ENCODE results near the gene EPB41L5.
"Not testable (repeated sequence)": the region's sequence is repeated elsewhere in the genome, so short reads cannot be mapped to it uniquely, and the experiment has no call there.

EPB41L5 gene

DNA sequence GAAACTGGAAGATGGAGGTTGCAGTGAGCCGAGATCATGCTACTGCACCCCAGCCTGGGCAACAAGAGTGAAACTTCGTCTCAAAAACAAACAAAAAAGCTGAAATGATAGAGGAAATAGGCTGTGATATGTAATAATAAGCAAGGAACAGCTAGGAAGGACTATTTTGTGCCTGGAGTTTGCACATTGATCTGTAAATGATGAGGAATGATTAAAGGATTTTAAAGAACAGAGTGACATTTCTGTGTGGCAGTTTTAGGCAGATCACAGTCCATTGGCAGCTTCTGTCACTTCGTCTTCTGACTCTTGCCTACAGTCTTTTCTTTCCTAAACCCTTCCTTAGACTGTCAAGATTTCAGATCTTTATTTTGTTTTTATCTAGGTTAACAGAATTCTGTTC lies 19.4 kb downstream of the EPB41L5 start:
- no peak for DNase-seq

DNA sequence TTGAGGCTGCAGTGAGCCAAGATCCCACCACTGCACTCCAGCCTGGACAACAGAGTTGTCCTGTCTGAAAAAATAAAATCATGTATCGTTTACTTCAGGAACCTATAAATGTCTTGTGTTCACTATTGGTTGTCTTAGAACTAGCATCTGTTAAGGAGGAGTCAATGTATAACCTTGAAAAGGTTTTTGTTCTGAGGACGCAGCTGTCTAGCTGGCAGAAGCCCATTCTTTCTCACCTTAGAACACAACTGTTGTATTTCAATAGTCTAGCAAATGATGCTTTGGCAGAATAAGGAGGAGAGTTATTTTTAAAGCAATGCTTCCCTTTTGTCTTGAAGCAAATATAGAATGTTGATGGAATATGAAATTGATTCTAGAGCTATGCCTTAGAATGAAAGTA lies 21.1 kb downstream of the EPB41L5 start:
- no peak for DNase-seq

DNA sequence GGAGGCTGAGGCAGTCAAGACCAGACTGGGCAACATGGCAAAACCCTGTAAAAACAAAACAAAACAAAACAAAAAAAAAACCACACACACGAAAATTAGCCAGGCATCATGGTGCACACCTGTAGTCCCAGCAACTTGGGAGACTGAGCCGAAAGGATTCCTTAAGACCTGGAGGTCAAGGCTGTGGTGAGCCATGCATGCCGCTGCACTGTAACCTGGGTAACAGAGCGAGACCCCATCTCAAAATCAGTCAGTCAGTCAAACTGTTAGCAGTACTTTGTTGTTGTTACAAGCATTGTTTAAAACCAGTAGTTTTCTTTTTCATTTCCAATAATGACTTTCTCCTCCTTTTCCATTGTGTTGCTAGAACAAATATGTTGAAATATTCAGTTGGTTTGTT lies 21.7 kb downstream of the EPB41L5 start:
- no peak for DNase-seq

DNA sequence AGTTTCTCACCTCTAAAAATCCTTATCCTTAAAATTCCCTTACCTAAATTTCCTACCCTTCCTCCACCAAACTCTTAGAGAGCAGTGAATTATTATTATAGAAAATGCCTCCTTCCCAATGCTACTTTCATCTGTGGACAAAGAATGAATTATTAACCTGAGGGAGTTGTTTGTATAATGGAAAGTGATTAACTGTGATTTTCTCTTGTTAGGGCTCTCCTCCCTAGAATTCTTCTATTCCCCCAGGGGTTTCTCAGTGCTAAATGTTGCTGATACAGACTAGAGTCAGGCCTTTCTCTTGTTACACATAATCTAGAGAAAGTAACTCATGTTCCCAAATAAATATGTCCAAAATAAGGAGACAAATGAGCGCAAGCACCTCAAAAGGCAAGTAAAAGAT lies 23.3 kb downstream of the EPB41L5 start:
- peak in 1 of 3 experiments; percentile 28 for DNase-seq

DNA sequence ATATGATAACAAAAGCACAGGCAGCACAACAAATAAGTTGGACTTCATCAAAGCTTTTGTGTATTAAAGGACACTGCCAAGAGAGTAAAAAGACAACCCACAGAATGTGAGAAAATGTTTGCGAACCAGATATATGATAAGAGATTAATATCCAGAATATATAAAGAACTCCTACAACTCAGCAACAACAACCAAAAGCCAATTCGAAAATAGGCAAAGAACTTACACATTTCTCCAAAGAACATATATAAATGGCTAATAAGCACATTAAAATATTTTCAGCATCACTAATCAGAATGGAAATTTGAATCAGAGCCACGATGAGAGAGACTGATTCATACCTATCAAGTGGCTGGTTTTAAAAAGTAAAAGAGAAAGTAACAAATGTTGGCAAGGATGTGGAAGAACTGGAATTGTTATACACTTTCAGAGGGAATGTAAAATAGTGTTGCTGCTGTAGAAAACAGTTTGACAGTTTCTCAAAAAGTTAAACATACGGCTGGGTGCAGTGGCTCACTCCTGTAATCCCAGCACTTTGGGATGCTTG lies 25.2 kb downstream of the EPB41L5 start:
- DNase-seq, result no peak

DNA sequence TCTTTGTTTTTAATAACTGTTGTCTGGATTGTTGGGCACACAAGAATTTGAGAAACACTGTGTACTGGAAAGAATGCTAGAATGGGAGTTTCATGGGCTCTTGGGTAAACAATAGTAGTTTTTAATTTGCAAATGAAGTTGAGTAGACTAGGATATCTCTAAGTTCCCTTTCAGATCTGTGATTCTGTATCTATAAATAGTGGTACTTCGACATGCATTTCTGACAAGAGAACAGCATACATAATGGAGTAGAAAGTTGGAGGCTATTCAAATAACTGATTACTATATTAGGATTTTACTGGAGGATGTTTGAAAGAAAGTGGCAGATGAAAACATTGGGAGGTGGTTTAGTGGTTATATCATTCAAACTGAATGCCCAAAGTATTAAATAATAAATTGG lies 29.5 kb downstream of the EPB41L5 start:
- no peak for DNase-seq

DNA sequence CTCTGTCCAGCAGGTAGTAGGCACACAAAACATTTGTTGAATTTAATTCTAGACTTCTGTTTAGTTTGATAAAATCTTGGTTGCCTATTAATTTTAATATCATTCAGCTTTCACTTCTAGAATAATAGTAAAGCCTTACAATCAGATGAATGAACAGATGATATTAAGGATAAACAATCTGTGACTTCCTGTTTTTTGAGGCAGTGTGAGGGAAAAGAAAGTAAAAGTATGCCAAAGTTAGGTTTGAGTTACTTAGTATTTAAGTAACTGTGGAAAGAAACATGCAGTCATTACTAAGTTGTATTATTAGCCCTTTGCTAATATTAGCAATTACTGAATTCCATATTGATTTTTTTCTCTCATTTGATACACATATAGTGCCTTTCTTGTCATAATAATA lies 31.5 kb downstream of the EPB41L5 start:
- DNase-seq, result no peak

DNA sequence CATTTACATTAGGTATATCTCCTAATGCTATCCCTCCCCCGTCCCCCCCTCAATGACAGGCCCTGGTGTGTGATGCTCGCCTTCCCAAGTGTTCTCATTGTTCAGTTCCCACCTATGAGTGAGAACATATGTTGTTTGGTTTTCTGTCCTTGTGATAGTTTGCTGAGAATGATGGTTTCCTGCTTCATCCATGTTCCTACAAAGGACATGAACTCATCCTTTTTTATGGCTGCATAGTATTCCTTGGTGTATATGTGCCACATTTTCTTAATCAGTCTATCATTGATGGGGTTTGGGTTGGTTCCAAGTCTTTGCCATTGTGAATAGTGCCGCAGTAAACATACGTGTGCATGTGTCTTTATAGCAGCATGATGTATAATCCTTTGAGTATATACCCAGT lies 32.9 kb downstream of the EPB41L5 start:
- not testable (repeated sequence) for DNase-seq

DNA sequence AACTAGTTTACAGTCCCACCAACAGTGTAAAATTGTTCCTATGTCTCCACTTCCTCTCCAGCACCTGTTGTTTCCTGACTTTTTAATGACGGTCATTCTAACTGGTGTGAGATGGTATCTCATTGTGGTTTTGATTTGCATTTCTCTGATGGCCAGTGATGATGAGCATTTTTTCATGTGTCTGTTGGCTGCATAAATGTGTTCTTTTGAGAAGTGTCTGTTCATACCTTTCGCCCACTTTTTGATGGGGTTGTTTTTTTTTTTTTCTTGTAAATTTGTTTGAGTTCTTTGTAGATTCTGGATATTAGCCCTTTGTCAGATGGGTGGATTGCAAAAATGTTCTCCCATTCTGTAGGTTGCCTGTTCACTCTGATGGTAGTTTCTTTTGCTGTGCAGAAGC lies 33.4 kb downstream of the EPB41L5 start:
- DNase-seq, result not testable (repeated sequence)

DNA sequence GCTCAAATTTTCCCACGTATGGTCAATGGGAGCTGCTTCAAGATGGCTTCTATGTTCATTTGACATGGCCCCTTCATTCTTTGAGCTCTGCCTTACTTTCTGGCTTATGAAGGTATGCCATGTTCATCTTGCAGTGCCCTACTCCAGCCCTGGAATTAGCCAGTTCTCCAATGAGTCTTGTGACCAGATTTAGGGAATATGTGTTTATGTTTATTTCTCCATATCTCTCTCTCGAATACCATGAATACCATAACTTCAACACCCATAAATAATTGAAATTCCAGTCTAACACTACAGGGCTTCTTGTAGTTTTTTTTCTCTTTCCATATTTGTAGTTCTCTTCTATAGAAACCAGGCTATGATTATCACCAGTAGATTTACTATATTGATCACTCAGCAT lies 39.7 kb downstream of the EPB41L5 start:
- no peak for DNase-seq

DNA sequence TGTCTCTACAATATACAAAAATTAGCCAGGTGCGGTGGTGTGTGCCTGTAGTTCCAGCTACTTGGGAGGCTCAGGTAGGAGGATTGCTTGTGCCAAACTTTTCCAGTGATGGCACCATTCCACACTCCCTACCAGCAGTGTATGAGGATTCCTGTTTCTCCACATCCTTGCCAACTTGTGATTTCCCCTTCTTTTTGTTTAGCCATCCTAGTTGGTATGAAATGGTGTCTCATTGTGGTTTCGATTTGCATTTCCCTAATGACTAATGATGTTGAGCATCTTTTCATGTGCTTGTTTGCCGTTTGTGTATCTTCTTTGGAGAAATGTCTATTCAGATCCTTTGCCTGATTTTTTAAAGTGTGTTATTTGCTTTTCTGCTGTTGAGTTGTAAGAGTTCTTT lies 41.0 kb downstream of the EPB41L5 start:
- no peak for DNase-seq

DNA sequence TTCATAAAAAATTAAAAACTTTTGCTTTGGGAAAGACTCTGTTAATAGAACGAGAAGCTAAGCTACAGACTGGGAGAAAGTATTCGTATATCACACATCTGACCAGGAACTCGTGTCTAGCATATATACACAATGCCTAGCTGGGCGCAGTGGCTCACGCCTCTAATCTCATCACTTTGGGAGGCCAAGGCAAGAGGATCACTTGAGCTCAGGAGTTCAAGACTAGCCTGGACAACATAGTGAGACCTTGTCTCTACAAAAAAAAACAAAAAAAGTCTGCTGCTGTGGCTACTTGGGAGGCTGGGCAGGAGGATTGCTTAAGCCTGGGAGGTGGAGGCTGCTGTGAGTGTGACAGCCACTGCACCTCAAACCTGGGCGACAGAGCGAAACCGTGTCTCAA lies 46.6 kb downstream of the EPB41L5 start:
- DNase-seq, result no peak

DNA sequence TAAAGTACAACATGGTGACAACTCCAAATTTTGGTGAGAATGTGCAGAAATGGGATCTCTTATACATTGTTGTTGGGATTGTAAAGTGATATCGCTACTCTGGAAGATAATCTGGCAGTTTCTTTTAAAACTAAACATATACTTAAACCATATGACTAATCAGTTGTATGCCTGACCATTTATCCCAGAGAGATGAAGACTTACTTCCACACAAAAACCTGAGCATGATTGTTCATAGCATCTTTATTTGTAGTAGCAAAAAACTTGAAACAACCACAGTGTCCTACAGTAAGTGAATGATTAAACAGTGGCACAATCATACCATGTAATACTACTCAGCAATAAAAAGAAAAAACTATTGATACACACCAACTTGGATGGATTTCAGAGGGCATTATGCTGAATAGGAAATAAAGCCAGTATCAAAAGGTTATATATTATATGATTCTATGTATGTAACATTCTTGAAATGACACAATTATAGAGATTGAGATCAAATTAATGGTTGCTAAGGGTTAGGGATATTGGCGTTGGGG lies 47.3 kb downstream of the EPB41L5 start:
- DNase-seq, result peak in 1 of 3 experiments; percentile 28

DNA sequence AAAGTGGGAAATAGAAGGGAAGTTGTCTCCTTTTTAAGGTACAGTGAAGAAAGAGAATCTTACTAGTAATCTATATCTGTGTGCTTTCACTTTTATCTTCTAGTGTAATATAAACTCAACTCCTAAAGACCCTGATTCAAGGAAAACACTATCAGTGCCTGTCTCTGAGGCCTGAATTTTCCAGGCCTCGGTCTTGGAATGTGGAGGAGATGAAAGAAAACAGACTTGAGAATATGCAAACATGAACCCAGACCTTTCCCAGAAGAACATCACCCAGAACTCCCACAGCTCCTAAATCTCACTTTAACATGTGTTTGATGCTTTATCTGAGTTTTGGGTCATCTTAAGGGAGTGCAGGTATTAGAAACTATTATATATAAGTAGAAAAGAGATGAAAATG lies 51.8 kb downstream of the EPB41L5 start:
- no peak for DNase-seq

DNA sequence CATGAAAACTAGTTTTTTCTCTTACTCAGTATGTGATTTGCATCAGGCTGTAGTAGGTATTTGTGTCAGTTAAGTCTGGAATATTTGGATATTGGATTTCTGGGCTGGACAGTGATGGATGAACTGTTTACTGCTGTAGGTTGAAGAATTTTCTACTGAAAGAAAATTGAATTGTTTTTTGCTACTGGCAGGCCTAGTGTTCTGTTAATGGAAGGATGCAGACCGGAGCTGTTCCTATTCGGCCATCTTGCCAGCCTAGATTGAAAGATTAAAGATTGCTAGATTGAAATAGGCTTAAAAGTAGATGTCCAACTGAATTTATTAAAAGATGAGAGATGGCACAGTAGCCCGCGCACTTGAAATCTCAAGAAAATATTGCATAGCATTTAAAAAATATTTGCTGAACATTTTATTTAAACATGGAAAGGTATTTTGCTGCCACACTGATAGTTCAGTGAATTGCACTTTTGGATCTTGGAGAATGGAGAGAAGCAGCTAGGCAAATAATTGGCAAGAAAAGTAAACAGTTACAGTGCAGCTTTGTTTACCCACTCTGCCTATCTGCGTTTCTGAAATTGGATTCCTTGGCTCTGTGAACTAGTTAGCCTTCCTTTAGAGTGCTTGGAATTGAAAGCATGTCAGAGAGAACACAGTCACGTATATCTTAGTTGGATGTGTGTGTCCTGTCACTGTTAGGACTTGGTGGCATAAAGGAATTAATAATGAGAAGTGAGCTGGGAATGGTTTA lies 54.1 kb downstream of the EPB41L5 start:
- DNase-seq, result peak; percentile 38 to 79 (median 59)

DNA sequence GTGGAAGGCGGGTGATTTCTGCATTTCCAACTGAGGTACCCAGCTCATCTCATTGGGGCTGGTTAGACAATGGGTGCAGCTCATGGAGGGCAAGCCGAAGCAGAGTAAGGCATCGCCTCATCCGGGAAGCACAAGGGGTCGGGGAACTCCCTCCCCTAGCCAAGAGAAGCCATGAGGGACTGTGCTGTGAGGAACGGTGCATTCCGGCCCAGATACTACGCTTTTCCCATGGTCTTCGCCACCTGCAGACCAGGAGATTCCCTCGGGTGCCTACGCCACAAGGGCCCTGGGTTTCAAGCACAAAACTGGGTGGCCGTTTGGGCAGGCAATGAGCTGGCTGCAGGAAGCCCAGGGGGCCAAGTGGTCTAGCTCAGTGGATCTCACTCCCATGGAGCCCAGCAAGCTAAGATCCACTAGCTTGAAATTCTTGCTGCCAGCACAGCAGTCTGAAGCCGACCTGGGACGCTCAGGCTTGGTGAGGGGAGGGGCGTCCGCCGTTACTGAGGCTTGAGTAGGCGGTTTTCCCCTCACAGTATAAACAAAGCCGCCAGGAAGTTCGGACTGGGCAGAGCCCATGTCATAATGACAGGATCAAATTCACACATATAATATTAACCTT lies 55.3 kb downstream of the EPB41L5 start:
- not testable (repeated sequence) for DNase-seq

DNA sequence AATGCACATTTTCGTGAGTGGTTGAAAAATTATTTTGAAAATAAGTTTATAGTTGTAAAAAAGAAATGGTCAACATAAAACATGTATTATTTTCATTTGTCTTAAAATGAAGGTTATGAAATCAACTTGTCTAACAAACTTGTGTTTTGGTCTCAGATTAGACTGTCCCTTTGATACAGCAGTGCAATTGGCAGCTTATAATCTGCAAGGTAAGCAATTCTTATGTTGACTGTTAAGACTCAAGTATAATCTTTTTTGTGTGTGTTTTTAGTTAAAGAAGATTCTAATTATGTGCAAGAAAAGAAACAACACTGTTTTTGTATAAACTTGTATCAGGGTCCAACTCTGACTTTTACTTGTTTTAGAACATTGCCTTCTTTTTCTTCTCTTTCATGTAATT lies 62.7 kb downstream of the EPB41L5 start:
- DNase-seq, result no peak

DNA sequence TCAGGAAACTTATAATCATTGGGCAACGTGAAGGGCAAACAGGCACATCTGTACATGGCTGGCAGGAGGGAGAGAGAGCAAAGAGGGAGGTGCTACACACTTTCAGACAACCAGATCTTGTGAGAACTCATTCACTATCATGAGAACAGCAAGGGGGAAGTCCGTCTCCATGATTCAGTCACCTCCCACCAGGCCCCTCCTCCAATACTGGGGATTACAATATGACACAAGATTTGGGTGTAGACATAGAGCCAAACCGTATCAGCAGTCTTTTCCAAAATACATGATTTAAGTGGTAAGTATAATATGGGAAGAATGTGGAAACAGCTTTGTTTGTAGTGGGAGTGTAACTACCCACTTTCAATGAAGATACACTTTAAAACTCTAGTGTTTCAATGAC lies 65.0 kb downstream of the EPB41L5 start:
- DNase-seq, result no peak

DNA sequence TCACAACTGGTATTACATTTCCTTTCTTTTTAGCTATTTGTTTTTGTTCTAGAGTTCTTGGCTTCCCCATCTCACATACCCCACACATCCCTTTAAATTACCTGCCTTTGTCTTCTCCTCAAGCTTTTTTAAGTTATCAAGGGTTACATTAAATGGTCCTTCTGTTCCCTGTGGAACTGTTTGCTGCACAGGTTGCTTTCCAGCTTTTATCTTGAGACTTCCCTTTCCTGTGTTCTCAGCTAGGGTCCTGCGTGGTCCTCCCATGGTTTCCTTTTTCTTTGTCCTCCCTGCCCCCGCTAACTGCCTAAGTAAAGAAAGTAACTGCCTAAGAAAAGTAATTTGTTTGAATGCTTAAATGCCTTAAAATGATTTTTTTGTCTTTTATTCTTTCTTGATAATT lies 66.8 kb downstream of the EPB41L5 start:
- DNase-seq, result no peak

DNA sequence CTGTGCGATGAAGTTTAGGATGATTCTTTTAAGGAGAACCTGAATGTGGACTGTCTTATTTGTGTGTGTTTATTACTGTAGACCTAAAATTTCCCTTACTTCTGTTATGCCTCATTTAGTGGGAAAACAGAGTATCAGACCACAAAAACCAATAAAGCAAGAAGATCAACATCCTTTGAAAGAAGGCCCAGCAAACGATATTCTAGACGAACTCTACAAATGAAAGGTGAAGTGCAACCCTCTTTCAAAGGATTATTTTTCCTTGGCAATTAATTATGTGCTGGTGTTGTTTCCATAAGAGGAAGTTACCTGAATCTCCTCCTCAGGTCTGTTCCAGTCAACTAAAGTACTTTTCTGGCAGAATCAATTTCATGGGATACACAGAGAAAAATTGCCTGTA lies 78.6 kb downstream of the EPB41L5 start:
- peak in 1 of 3 experiments; percentile 2 for DNase-seq

DNA sequence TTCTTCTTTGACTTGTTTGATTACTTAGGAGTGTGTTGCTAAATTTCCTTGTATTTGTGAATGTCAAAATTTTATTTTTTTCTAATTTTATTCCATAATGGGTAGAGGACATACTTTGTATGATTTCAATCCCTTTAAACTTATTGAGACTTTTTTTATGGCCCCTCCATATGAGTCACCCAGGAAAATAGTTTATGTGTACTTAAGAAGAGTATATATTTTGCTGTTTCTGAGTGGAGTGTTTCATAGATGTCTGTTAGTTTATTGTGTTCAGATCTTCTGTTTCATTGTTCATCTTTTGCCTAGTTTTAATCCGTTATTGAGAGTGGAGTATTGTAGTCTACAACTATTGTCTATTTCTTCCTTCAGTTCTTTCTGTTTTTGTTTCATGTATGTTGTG lies 81.9 kb downstream of the EPB41L5 start:
- no peak for DNase-seq

DNA sequence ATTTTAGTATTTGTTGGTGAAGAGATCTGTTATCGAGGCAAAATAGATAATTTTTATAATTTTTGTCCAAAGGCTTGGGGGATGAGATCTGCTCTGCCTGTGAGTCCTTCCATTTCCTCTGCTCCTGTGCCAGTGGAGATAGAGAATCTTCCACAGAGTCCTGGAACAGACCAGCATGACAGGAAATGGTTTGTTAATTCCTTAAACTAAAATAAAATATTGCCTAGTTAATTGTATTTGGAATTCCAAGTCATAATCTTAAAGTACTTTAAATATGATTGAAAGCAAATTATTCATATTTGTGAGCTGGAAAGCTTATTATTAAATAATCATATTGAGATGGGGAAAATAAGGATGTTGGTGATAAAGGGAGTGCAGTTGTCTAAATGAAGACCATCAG lies 87.8 kb downstream of the EPB41L5 start:
- no peak for DNase-seq

DNA sequence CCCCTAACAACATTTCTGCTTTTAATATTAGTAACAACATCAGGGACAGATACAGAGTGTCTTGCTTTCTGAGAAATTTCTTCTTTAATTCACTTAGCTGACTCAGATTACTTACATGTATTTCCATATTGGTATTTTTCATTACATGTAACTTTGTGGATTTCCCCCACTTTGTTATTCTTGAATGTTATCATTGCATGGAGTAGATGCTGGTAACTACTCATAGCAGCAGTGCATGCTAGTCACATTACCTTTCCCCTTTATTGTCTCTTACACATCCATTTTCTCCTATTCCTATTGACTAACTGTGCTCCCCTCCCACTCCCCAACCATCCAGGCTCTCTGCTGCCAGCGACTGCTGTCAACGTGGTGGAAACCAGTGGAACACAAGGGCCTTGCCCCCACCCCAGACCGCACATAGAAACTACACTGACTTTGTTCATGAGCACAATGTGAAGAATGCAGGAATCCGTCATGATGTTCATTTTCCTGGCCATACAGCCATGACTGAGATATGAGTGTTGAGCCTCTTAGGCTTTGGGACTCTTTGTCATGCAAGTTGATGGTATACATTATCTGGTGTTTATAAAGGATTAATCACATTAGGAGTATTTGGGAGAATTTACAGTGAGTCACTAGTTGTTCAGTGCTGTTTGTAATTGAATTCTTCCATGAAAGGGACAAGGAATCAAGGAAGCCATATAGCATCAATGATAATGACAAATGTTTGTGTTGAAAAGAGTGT lies 91.0 kb downstream of the EPB41L5 start:
- DNase-seq, result no peak

DNA sequence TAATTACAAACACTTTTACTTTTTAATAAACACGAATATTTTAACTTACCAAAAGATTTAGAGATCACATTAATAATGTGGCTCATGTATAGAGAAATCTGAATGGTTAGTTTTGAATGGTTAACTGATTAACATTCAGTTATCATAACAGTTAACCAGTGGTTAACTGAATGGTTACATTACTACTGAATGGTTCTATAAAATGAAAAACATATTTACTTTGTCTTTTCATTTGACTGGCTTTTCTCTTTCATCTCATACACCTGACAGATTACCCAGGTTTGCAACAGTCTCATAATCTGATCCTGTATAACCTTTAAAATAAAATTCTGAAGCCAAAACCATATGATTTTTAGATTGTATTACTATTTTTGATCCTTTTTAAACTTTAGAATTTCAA lies 91.9 kb downstream of the EPB41L5 start:
- no peak for DNase-seq

Measured in NCI-H1417 (cell line).